HG02642 (cell line): ENCODE data around the gene TAS1R3.

Experiments
- ATAC-seq: cut with Tn5 transposase; IDR thresholded peaks from one replicate; pipeline ENCODE4 v1.9.1; 2021; ENCODE audit warnings: mild to moderate bottlenecking; ENCODE audit not compliant: unreplicated experiment, poor library complexity

Gene TAS1R3

DNA sequence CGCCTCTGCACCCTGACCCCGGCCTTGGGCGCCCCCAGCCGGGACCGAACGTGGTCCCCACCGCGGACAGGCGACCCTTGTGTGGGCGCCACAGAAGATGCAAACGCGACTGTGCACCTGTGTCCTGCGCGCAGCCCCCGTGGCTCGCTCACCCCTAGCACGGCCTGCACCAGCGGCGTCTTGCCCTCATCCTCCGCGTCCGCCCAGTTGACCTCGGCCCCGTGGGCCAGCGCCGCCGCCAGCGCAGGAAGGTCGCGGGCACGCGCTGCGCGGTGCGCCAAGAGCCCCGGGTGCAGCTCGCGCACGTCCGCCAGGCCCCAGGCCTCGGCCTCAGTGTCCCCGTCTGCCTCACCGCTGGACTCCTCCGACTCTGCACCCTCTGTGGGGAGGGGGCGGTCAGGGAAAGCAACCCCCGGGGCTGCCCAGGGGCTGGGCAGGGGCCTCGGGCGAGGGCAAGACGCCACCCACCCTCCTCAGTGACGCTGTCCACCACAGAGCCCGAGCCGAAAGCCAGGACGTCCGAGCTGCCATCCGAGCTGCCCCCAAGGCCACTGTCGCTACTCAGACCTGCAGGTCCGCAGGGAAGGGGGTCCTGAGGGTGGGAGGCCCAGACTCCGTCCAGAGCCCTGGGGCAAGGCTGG, 36.7 kb upstream of the TAS1R3 start:
- no peak for ATAC-seq

DNA sequence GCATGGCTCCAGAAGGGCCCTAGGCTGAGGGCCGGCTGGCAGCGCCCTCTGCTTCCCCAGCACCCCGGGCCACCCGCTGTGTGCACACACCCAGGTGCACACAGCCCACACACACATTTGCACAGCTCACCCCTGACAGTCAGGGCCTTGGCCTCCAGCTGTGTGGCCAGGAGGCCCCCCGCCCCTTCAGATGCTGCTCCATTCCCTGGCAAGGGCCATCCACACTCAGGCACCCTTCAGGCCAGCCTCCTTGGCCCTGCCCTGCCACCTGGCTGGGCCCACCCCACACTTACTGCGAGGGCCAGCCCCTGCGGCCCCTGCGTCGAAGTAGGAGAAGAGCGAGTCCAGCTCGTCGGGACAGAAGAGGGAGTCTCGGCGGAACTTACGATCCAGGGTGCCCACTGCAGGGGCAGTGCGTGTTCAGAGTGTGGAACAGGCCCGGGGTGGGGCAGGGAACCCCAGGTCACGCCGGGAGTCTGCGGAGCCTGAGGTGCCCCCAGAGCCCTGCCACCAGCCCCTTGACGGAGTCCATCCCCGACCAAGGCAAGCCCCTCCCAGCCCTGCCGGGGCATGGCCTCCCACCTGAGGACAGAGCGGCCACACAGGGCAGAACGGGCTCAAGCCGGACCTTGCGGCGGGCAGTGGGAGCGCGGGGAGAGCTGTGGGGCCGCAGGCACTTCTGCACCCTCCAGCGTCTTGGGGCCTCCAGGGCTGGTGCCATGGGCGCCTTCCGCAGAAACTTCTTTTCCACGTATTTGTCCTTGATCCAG, 35.7 kb upstream of the TAS1R3 start:
- no peak for ATAC-seq

DNA sequence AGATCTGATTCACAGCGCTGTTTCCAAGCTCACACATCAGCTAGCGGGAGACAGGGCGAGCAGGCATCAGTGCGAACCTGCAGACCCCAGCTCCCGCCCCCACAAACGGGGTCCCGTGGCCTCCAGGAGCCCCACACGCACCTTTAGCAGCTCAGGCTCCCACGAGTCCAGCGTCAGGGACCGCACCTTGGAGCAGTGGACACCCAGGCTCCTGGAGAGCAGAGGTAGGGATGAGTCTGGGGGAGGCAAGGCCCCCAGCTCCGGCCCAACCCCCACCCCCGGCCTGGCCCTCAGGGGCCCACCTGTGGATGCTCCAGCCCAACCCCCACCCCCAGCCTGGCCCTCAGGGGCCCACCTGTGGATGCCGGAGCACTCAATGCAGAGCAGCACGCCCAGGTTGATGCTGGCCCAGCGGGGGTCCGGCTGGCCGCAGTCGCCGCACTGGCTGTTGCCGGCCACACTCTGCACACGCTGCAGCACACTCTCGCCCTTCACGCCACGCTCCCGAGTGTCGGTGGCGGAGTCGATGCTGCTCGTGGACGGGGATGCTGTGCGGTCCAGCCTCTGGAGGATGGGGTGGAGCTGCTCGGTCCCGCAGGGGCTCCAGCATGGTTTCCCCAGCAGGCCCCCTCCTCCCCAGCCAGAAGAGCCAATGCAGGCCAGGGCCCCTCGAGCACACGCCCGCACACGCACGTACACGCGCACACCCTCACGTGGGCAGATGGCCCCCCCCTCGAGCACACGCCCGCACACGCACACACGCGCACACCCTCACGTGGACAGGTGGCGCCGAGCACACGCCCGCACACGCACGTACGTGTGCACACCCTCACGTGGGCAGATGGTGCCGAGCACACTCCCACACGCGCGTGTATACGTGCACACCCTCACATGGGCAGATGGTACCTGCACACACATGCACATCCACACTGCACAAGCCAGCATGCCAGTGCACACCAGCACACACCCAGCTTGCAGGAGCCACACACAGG, 34.7 kb upstream of the TAS1R3 start:
- ATAC-seq: no peak

DNA sequence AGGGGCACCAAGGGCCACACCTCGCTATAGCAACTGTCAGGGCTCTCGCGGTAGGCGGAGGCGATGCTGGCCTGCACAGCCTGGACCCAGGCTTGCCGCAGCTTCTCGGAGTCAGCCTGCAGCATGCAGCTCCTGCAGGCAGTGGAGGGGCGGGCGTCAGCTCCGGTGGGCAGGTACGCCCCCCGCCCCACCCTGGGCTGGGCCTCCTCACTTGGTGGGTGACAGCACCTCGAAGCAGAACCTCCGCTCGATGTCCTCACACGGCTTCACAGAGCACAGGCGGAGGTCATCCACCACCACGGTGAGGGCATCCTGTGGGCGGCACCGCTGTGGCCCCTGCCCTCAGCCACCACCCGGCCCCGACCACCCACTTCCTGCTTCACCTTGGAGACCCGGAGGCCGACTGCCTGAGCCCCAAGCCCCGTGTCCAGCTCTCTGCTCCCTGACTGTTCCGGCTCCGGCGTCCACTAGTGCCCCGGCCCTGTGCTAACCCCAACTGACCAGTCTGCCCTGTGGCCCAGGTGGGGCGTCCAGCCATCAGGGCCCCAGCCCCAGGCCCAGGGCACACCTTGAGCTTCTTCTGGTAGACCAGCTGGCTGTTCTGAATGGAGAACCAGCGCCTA, 33.2 kb upstream of the TAS1R3 start:
- ATAC-seq: no peak

DNA sequence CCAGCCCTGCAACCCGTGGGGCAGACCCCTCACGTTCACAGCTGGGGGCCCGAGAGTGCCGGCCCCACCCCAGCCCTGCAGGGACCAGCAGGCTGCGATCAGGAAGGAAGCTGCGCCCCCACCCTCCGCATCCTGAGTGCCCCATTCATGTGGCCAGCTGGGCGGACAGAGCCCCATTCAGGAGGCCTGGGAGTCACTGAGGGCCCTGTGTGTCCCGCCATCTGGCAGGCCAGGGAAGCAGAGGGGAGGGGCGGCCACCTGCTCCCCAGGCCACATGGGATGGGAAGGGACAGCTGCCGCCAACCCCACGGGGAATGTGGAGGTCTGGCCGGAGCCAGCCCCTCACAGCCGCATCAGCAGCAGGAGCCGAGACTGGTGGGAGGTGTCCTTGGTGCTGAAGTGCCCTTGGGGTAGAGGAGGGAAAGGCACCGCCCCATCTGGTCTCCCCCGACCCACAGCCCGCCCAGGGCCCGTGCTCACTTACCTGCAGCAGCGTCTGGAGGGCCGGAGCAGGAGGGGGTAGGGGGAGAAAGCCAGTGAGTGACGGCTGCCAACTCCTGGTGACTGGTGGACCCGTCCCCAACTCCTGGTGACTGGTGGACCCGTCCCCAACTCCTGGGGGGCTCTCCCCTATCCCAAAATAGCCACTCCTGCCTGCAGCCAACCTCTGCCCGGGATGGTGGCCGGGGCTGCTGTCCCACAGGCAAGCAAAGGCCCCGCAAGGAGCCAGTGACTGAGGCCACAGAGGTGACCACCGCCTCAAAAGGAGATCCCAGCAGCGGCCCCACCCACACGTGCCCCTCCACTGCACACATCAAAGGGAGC, 32.0 kb upstream of the TAS1R3 start:
- ATAC-seq: no peak

DNA sequence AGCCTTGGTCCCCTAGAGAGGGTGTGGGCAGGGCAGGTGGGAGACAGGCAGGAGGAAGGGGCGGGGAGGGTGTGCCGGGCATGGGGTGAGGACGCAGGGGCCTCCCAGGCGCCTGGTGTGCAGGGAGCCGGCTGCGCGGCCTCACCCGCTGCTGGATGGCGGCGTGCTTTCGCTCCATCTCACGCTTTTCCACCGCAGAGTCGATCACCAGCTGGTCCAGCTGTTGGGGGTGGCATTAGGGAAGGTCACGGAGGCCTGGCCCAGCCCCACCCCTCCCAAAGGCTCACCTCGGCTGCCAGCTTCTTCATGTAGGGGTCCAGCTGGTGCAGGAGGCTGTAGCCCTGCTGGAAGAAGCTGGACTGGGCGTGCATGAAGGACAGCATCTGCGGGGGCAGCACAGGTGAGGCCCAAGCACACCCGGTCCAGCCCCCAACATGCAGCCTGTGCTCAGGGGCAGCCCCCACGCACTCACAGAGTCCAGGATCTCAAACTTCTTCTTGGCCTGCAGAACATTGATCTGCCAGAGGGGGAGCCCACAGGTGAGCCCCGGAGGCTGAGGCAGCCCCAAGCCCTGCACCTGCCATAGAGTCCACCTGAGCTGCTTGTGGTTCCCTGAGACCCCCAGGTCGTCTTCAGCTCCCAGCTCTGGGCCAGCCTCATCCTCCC, 31.3 kb upstream of the TAS1R3 start:
- no peak for ATAC-seq

DNA sequence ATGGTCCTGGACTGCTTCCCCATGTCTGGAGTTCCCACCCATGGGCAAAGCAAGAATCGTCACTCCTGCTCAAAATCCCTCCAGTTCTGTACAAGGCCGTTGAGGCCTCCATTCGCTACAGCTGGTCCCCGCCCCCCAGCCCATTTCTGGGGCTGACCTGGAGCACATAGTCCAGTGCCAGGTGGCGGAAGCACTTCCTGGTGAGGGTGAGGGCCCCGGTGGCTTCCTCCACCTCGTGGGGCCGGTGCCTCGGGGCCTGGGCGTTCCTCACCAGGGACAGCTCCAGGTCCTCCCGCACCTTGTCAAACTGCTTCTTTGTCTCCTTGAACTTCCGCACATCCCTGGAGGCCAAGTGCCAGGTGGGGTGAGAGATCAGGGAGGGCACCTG, 30.7 kb upstream of the TAS1R3 start:
- ATAC-seq: no peak

DNA sequence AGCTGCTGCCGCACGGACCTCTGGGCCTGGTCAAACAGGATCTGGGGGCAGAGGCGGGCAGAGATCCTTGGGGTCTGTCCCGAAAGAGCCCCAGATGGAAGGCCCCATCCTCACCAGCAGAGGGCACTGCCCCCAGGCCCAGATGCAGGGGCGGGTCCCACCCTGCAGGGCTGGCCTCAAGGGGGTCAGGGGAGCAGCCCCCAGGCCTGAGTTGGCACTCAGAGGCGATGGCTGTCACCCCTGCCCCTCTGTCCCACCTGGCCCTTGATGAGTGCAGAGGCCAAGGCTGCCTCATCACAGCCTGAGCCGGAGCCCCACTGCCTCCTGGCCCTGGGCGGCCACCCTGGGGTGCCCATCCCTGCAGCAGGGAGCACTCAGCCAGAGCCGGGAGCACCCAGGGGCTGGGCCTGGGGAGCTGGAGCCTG, 29.1 kb upstream of the TAS1R3 start:
- ATAC-seq: no peak

DNA sequence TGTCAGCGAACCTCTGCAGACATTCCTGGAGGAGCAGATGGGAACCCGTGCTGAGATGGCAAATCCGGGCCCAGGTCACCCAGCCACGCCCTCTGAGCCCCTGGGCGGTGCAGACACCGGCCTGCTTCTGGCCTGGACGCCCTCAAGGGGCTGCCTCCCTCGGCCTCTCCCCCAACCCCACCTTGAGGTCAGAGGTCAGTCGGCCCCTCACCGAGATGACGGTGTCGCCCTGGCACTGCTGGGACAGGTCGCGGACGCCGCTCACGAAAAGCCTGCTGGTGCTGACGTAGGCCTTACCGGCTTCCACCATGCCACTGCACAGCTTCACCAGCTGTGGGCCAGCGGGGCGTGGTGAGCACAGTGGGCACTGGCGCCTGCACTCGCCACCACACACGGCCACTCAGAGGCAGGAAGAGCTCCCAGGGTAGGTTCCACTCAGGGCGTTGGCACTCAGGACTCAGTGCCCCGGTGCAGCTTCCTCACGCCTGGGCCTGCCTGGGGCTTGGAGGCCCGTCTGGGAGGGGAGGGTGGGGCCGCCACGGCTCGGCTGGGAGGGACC, 28.1 kb upstream of the TAS1R3 start:
- ATAC-seq: no peak

DNA sequence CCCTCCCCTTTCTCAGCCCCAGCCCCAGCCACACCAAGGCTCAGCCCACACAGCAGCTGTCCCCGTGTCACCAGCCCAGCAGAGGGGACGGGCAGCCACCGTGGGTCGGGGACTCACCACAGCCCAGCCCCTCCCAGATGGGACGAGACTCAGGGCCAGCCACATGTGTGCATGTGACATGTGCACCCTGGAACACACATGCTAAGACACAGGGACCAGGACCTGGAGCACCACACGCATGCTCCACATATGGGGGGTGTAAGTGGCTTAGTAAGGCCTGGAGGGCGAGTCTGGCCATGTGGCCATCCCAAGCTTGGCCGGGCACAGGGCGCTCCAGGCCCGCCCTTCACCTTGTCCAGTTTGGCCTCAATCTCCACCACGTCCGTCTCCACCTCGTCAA, 27.3 kb upstream of the TAS1R3 start:
- no peak for ATAC-seq

DNA sequence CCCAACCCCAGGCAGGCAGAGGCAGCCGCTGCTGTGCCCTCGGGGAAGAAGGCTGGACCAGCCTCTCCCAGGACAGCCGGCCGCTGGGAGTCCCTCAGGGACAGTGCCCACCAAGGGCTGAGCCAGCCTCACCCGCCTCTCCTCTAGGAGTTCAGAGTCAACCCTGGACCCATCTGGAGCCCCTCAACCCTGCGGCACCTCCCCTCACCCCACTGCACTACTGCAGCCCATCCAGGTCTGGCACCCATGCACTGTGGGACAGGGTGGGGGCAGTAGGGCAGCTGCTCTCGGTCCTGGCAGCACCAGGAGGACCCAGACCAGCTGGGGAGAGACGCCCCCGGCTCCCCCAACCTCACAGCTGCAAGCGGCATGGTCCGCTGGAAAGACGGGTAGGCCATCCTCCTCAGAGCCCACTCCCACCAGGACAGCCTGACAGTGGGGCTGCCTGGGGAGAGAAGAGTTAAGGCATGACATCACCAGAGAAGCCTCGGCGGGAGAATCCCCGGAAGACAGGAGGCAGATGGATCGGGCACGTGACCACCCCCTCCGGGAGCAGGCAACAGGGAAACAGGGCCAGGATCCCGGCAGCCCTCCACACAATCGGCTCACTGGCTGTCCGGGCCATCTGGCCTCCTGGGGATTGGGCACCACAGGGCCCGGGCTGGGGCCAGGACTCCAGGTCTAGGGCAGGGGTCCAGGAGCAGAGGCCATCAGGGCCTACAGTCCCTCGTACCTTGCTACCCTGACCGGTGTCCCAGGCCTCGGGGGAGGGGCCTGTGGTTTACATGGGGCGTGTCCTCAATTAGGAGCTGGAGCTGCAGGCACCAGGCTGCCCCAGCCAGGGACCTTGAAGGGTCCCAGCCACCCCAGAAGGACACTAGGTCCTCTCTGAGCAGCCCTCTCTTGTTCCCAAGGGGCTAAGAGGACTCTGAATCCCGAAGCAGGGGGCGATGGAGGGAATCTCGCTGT, 26.5 kb upstream of the TAS1R3 start:
- no peak for ATAC-seq

DNA sequence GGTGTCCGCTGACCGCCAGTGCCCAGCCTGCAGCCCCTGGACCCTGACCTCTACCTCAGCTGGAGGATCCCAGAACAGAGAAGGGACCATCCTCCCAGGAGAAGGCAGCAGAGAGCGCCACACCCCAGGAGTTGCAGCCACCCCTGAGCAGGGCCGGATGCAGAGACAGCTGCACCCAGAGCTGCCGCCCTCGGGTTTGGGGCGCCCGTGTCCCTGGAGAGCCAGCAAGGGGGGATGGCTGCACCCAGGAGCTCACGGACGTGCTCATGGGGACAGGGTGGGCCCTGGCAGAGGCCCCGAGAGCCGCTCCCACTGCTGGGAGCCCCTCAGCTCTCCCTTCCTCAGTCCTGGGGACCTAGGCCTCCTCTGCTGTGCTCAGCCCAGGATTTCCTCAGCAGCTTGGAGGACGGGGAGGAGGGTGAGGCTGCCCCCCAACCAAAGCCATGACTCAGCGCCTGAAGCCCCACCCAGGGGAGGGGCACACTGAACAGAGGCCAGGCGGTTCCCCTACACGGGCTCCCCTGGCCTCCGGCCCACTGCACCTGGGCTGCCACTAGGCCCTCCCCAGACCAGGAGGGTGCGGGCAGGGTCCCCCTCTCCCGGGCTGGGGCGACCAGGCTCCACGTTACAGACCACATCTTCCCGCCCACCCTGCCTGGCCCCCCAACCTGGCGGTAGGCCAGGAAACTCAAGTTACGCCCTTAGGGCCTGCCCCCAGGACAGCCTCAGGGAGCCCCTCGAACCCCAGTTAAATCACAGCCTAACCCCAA, 25.6 kb upstream of the TAS1R3 start:
- no peak for ATAC-seq

DNA sequence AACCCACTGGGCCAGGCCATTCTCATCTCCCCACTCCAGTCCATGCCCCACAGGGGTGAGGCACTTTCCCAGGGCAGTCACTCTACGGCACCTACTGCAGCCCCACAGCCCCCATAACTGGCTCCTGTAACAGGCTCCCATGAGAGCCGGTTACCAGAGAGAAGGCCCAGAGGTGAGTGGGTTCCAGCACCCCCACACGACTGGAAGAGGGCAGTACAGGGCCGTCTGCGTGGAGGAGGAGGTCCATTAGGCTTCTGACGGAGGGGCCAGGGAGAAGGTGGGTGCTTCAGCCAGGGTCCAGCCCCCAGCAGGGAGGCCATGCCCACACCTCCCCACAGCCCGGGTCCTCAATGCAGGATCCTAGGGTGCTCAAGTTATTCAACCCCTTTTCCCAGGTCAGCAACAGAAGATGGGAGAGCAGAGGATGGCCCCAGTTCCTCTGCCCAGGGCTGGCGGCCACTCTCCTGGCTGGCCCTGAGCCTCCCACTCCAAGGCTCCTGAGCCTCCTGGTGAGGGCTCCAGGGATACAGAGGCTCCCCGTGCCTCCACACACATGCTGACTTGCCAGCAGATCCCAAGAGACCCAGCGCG, 24.9 kb upstream of the TAS1R3 start:
- no peak for ATAC-seq

DNA sequence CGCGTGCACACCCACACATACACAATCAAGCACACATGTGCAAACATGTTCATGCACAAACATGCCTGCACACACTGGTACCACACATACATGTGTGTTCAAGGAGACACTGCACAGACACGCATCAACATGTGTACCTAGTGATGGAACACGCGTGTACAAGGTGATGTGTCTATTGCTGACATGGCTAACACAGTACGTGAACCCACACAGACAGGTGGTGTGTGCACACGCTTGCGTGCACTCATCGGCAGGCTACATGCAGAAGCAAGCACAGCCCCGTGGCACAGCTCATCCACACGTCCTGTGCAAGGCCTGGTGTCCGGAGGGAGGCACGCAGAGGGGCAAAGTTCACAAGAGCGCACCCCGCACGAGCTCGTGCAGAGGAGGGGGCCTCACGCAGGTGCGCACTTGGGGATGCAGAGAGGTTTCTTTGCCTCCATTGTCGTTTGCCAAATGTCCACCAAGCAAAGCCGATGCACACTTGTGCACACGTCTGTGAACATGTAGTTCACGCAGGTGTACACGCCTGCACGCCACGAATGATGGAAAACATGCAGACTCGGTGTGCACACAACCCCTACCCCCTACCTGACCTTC, 24.3 kb upstream of the TAS1R3 start:
- no peak for ATAC-seq

DNA sequence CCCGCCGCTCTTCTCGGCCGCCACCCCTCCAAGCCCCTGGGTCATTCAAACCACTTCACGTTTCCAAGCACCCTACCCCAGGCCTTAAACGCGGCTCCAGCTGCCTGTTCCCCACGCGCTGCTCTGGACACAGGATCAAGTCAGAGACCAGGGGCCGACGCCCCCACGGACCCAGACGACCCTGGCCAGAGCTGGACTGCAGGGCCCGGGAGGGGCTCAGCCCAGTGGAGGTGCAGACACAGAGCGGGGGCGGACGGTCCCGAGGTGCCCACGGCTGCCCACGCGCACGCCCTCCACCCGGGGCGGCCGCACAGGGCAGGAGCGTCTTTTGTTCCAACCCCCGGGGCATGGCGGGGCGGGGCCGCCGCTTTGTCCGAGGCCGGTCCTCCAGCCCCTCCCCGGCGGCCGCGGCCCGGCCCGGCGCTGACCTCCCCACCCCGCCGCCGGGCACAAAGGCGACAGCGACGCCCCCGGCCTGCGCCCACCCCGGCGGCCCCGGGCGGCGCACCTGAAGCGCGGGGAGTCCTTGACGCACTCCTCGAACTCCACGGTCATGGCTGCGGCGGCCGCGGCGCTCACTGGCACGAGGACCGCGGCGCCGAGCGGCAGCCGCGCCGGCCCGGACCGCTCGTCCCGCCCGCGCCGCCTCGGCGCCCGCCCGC, 23.7 kb upstream of the TAS1R3 start:
- peak; percentile 9 for ATAC-seq
